Subcutaneous adipose tissue (tissue), 4 donors: ENCODE measurements around the gene SDHB. TPM values are rescaled to one million over a fixed set of nuclear protein-coding genes. Genes with fewer than 3 reads are reported as not detected.

Source experiments
- CTCF ChIP-seq: fragments of 450-650 bp; IDR thresholded peaks from one replicate; pipeline ENCODE4 v1.5.1; 2016; ENCODE audit warnings: low read depth, mild to moderate bottlenecking, control low read depth, antibody characterized with exemption, moderate library complexity
- total RNA-seq, 4 donors: library from RNA; depleted of rRNA; stranded (reverse); fragments of >200 nt; gene quantifications; one replicate each; pipeline ENCODE4 v1.1.0, GENCODE V29; 2016

Gene SDHB
- total RNA-seq, 4 donors from 2014 or later, result 105 to 138 (median 121) TPM

GRCh38 chr1:17004466-17005364 is 49.1 kb downstream of the SDHB start:
- no peak for TF ChIP-seq CTCF

- no peak for TF ChIP-seq CTCF
Observed at GRCh38 chr1:17002524-17002902, 51.3 kb downstream of the SDHB start.

GRCh38 chr1:17001760-17002523 is 51.9 kb downstream of the SDHB start:
- TF ChIP-seq CTCF, result no peak

GRCh38 chr1:16999863-17000262 is 54.0 kb downstream of the SDHB start:
- no peak for TF ChIP-seq CTCF

- TF ChIP-seq CTCF, result no peak
Observed at GRCh38 chr1:16998589-16998988, 55.2 kb downstream of the SDHB start.

- no peak for TF ChIP-seq CTCF
Observed at GRCh38 chr1:16996845-16997244, 57.0 kb downstream of the SDHB start.

- TF ChIP-seq CTCF, result no peak
Observed at GRCh38 chr1:16993521-16994038, 60.3 kb downstream of the SDHB start.
